ENCODE data around the gene FAM13A. TPM values are rescaled to one million over a fixed set of nuclear protein-coding genes. Genes with fewer than 3 reads are reported as not detected.
"Not testable (repeated sequence)": the region's sequence is repeated elsewhere in the genome, so short reads cannot be mapped to it uniquely, and the experiment has no call there.

Gene FAM13A
- total RNA-seq, 3 donors from 2014 or later: 55.7 to 170 (median 118) TPM

- TF ChIP-seq POLR2AphosphoS5 (IDR thresholded peaks at IDR 0.05) (no peak), POLR2A (IDR thresholded peaks at IDR 0.05) (no peak), CTCF (IDR thresholded peaks at IDR 0.05) (no peak)
- no peaks in the 10 kb centered on the region for H3K36me3 ChIP-seq
- no peaks in the 10 kb centered on the region for H3K4me1 ChIP-seq
- H3K9me3 ChIP-seq: peaks cover 2 to 4% of the 10 kb centered on the region in 2 donors
- H3K27me3 ChIP-seq: no peaks in the 10 kb centered on the region
- H3K27ac ChIP-seq: no peak overlapping the region
- no peak overlapping the region for H3K4me3 ChIP-seq
- intact Hi-C loops (cut with DNase I; ENCODE audit: low total_unique reads): no loop called here
- no peak for DNase-seq (ENCODE audit: low spot score in 2 of 2)
Measured at GRCh38 chr4:88908521-88908920, 148.5 kb downstream of the FAM13A start.

- Histone ChIP-seq H3K27ac (no peak overlapping the region), H3K4me1 (no peaks in the 10 kb centered on the region), H3K36me3 (no peaks in the 10 kb centered on the region), H3K4me3 (no peak overlapping the region), H3K27me3 (no peaks in the 10 kb centered on the region), H3K9me3 (peaks cover 4 to 7% of the 10 kb centered on the region in 2 donors)
- no peak for DNase-seq (ENCODE audit: low spot score in 2 of 2)
- intact Hi-C loops (cut with DNase I; ENCODE audit: low total_unique reads): no loop called here
- TF ChIP-seq CTCF (IDR thresholded peaks at IDR 0.05): no peak
- no peak for TF ChIP-seq POLR2A (IDR thresholded peaks at IDR 0.05)
- TF ChIP-seq POLR2AphosphoS5 (IDR thresholded peaks at IDR 0.05): no peak
Measured at GRCh38 chr4:88908003-88908402, 149.0 kb downstream of the FAM13A start.

- Histone ChIP-seq H3K4me3 (no peak overlapping the region), H3K36me3 (no peaks in the 10 kb centered on the region), H3K9me3 (peaks cover 4 to 8% of the 10 kb centered on the region in 2 donors), H3K4me1 (no peaks in the 10 kb centered on the region), H3K27ac (no peak overlapping the region), H3K27me3 (no peaks in the 10 kb centered on the region)
- intact Hi-C loops (cut with DNase I; ENCODE audit: low total_unique reads): no loop called here
- TF ChIP-seq POLR2AphosphoS5 (IDR thresholded peaks at IDR 0.05) (no peak), POLR2A (IDR thresholded peaks at IDR 0.05) (no peak), CTCF (IDR thresholded peaks at IDR 0.05) (no peak)
- no peak for DNase-seq (ENCODE audit: low spot score in 2 of 2)
Measured at GRCh38 chr4:88907478-88907877, 149.5 kb downstream of the FAM13A start.

GRCh38 chr4:88904240-88904639 is 152.7 kb downstream of the FAM13A start:
- DNase-seq (ENCODE audit: low spot score in 2 of 2); H3K36me3 ChIP-seq; H3K4me1 ChIP-seq; H3K27ac ChIP-seq; H3K4me3 ChIP-seq; H3K27me3 ChIP-seq; intact Hi-C loops (cut with DNase I; ENCODE audit: low total_unique reads): not testable (repeated sequence)
- H3K9me3 ChIP-seq: peaks cover 4 to 23% of the 10 kb centered on the region in 2 donors

- Histone ChIP-seq H3K27ac (no peak overlapping the region), H3K4me1 (no peaks in the 10 kb centered on the region), H3K27me3 (no peaks in the 10 kb centered on the region), H3K9me3 (peaks cover 4 to 23% of the 10 kb centered on the region in 2 donors), H3K4me3 (no peak overlapping the region), H3K36me3 (no peaks in the 10 kb centered on the region)
- TF ChIP-seq POLR2A (IDR thresholded peaks at IDR 0.05) (no peak), CTCF (IDR thresholded peaks at IDR 0.05) (no peak), POLR2AphosphoS5 (IDR thresholded peaks at IDR 0.05) (no peak)
- intact Hi-C loops (cut with DNase I; ENCODE audit: low total_unique reads): no loop called here
- DNase-seq (ENCODE audit: low spot score in 2 of 2): no peak
Measured at GRCh38 chr4:88900432-88900831, 156.6 kb downstream of the FAM13A start.

- intact Hi-C loops (cut with DNase I; ENCODE audit: low total_unique reads): no loop called here
- TF ChIP-seq POLR2AphosphoS5 (IDR thresholded peaks at IDR 0.05) (no peak), CTCF (IDR thresholded peaks at IDR 0.05) (no peak), POLR2A (IDR thresholded peaks at IDR 0.05) (no peak)
- Histone ChIP-seq H3K4me1 (no peaks in the 10 kb centered on the region), H3K27me3 (no peaks in the 10 kb centered on the region), H3K4me3 (no peak overlapping the region), H3K27ac (no peak overlapping the region), H3K36me3 (no peaks in the 10 kb centered on the region), H3K9me3 (peaks cover 0 to 15% of the 10 kb centered on the region in 2 donors)
- DNase-seq (ENCODE audit: low spot score in 2 of 2): no peak
Measured at GRCh38 chr4:88897752-88898151, 159.2 kb downstream of the FAM13A start.

Data from breast epithelium (tissue), 4 donors.